Omental fat pad (tissue), 4 donors: ENCODE measurements around the gene TMA16. TPM values are rescaled to one million over a fixed set of nuclear protein-coding genes. Genes with fewer than 3 reads are reported as not detected.
A peak's percentile ranks its signal among the peaks of the same experiment; 100 is the strongest.

Experiments used
- ATAC-seq: fragments of 150-250 bp; one replicate; pipeline ENCODE4 v1.9.1; 2016; ENCODE audit warnings: mild to moderate bottlenecking, moderate library complexity; ENCODE audit not compliant: low FRiP score
- DNase-seq: peaks from one replicate; pipeline ENCODE4 v3.0.0-alpha.2; 2019; ENCODE audit warnings: low spot score
- total RNA-seq, 4 donors: library from RNA; depleted of rRNA; stranded (reverse); fragments of >200 nt; gene quantifications; one replicate each; pipeline ENCODE4 v1.1.0, GENCODE V29; 2016
- TF ChIP-seq, protein P1 (sequence below), 3 donors: fragments of 450-650 bp; IDR thresholded peaks; one replicate each; pipeline ENCODE4 v1.5.1; 2016 to 2017; ENCODE audit warnings: antibody characterized with exemption in 3 of 3, mild to moderate bottlenecking in 3 of 3, moderate library complexity in 2 of 3

TMA16 gene
- total RNA-seq, 4 donors from 2014 or later = 14.7 to 30.8 (median 26.6) TPM

DNA sequence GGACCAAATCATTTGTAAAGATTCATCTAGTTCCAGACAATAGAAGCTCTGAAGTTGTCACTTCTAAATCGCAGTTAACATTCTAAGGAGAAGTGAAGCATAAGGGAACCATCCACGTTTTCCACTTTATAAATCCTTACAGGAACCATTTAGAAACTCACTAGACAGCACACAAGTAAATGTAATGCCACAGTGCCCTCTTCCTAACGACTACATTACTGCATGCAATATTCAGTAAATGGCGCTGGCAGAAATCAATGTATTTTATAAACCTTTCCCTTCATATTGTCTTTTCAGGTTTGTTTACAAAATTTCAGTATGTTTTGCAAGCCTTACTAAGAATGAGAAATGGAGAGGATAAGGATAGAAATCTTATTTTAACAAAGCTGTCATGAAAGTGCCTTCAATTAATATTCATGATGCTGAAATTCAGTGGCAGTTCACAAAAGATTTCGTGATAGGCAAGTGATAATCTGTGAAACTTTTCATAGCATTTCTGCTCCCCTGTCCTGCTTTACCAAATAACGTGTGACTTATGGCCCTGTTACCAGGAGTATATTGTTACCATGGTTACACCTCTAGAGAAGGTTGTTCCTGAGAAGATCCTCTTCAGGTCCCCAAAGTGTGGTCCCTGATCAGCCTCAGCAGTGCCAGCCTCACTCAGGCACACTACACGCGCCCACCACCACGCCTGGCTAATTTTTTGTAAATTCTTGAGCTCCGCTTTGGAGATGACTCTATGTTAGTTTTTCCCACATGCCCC is 54.2 kb downstream of the TMA16 start:
- TF ChIP-seq, protein P1, sequence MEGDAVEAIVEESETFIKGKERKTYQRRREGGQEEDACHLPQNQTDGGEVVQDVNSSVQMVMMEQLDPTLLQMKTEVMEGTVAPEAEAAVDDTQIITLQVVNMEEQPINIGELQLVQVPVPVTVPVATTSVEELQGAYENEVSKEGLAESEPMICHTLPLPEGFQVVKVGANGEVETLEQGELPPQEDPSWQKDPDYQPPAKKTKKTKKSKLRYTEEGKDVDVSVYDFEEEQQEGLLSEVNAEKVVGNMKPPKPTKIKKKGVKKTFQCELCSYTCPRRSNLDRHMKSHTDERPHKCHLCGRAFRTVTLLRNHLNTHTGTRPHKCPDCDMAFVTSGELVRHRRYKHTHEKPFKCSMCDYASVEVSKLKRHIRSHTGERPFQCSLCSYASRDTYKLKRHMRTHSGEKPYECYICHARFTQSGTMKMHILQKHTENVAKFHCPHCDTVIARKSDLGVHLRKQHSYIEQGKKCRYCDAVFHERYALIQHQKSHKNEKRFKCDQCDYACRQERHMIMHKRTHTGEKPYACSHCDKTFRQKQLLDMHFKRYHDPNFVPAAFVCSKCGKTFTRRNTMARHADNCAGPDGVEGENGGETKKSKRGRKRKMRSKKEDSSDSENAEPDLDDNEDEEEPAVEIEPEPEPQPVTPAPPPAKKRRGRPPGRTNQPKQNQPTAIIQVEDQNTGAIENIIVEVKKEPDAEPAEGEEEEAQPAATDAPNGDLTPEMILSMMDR (IDR thresholded peaks at IDR 0.05) = peak in 1 of 3 donors; percentile 34
- DNase-seq = no peak
- no peak for ATAC-seq

DNA sequence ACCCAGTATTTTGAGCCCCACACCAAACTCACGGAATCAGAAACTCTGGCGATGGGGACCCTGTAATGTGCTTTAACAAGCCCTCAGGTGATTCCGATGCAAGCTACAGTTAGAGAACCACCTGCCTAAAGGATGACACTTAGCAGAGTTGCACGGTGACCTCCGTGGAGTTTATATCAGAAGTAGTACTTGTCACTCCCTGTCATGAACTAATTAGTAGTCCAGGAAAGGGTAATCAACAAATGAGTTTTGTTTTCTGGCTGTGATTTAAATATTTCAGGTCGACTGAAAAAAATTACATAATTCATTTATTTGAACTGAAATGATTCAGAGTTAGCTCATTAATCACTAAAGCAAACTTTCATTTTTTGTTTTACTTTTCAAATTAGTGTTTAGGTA is 56.4 kb downstream of the TMA16 start:
- ATAC-seq (no peak), DNase-seq (no peak)
- TF ChIP-seq, protein P1 (IDR thresholded peaks at IDR 0.05) = no peak

DNA sequence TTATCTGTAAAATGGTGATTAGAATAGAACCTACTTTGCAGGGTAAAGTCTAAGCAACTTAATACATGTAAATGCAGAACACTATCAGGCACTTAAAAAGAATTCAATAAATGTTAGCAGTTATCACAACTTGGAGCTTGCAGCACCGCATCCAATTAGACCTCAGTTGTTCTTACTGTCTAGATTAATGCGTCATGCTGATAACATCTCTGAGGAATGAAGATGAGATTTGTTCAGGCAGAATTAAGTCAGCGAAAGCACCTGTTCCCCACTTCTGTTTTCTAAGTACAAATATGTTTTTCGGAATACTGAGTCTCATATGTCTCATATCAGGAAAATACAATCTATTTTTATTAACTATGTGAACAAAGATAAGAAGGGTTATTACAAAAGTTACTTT is 58.7 kb downstream of the TMA16 start:
- TF ChIP-seq, protein P1 (IDR thresholded peaks at IDR 0.05) = no peak
- no peak for ATAC-seq
- DNase-seq = no peak

DNA sequence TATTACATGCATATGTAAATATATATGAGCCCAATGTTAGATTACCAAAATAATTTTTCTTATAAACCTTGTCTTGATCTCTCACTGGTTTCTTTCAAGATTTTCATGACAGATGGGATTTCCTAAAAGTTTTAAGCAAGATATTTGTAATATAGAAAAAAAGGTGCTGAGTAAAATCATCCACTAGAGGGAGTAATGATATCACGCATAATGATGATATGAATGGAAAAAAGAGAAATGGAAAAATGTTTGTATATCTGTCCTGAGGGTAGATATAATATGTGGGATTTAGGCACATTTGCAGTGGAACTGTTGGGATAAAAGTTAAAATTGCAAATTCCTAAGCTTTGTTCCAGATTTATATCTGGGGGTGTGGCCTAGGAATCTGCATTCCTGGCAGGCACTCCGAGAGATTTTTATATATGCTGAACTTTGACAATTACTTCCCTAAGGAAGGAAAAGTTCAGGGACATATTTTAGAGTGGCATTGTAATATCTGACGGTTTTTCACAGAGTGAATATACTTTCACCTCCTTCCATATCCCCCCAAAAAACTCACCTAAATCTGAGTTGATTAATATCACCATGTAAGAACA is 60.5 kb downstream of the TMA16 start:
- ATAC-seq (no peak), DNase-seq (no peak)
- TF ChIP-seq, protein P1 (IDR thresholded peaks at IDR 0.05) = no peak

DNA sequence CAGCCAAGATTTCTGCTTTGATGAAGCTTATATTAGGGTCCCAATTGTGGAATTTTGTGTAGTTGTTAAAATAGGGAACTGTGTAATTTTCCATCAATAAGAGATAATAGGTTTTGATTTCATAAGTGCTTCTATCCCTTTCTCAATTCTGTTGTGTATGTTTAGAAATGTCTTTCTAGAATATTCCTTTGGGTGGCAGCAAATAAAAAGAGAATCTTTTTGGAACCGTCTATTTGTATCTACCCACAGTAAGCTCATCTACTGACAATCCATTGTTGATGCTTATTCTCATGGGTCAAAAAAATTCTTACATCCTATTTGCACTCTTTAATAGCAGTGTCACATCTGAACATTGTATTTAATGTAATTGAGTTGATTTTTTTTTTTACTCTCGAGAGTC is 61.7 kb downstream of the TMA16 start:
- DNase-seq (no peak), ATAC-seq (no peak)
- TF ChIP-seq, protein P1 (IDR thresholded peaks at IDR 0.05) = no peak

DNA sequence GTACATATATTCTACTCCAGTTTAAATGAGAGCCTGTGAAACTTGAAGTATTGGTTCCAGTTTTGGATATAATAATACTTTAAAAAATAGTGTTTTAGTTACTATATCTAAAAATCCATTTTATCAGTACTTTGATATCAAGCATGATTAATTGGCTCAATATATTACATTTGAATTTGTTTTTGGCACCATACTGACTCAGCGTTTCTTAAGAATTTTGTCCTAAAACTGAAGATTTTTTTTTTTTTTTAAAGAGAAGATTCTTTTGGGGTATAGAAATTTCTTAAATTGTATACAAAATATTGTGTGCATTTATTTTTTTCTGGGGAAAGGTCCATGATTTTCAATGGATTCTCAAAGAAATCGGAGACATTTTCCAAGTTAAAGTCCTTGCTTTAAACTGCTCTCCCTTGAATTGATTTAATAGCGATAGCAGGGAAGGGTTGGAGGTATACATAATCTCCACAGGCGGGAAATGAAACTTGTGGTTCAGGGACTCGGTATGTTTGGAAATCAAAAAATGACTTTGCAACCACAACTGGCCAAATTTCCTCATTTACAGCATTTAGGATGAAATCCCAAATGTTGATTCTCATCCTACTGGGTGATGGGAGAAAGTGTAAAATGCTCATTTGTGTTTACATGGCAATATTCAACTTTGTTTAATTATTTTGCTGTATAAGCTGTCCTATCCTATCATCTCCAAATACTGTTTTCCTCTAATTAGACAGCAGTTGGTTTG is 62.3 kb downstream of the TMA16 start:
- ATAC-seq = no peak
- TF ChIP-seq, protein P1 (IDR thresholded peaks at IDR 0.05) = no peak
- no peak for DNase-seq
